Putamen (tissue), 1 donor: Measurements from ENCODE around the gene SYT1.

ENCODE experiments used
- DNase-seq: peaks from one replicate; pipeline ENCODE4 v3.0.0-alpha.2; 2016; ENCODE audit warnings: low spot score

Gene SYT1

GRCh38 chr12:79223210-79223609, 358.6 kb downstream of the SYT1 start:
- no peak for DNase-seq

GRCh38 chr12:79223761-79224160, 359.2 kb downstream of the SYT1 start:
- DNase-seq, result no peak

GRCh38 chr12:79227091-79227490, 362.5 kb downstream of the SYT1 start:
- no peak for DNase-seq

- peak; percentile 50 for DNase-seq
Measured at GRCh38 chr12:79227646-79228045, 363.1 kb downstream of the SYT1 start.

GRCh38 chr12:79233341-79233781, 368.8 kb downstream of the SYT1 start:
- DNase-seq, result no peak

- no peak for DNase-seq
Measured at GRCh38 chr12:79236920-79237319, 372.3 kb downstream of the SYT1 start.

- DNase-seq, result no peak
Measured at GRCh38 chr12:79238246-79238645, 373.7 kb downstream of the SYT1 start.

- no peak for DNase-seq
Measured at GRCh38 chr12:79247494-79247893, 382.9 kb downstream of the SYT1 start.

- no peak for DNase-seq
Measured at GRCh38 chr12:79250186-79250585, 385.6 kb downstream of the SYT1 start.

GRCh38 chr12:79250960-79251755, 386.6 kb downstream of the SYT1 start:
- no peak for DNase-seq

- DNase-seq, result no peak
Measured at GRCh38 chr12:79252358-79253075, 387.9 kb downstream of the SYT1 start.

GRCh38 chr12:79255288-79255687, 390.7 kb downstream of the SYT1 start:
- no peak for DNase-seq

- DNase-seq, result no peak
Measured at GRCh38 chr12:79260923-79261322, 396.3 kb downstream of the SYT1 start.

GRCh38 chr12:79262938-79263337, 398.4 kb downstream of the SYT1 start:
- DNase-seq, result no peak

GRCh38 chr12:79266343-79267144, 402.0 kb downstream of the SYT1 start:
- peak; percentile 14 for DNase-seq

GRCh38 chr12:79267580-79267979, 403.0 kb downstream of the SYT1 start:
- DNase-seq, result no peak

- DNase-seq, result no peak
Measured at GRCh38 chr12:79274501-79275064, 410.0 kb downstream of the SYT1 start.

GRCh38 chr12:79275631-79276030, 411.1 kb downstream of the SYT1 start:
- DNase-seq, result no peak

GRCh38 chr12:79283364-79283763, 418.8 kb downstream of the SYT1 start:
- DNase-seq, result no peak

- no peak for DNase-seq
Measured at GRCh38 chr12:79288911-79289310, 424.3 kb downstream of the SYT1 start.

- DNase-seq, result no peak
Measured at GRCh38 chr12:79291711-79292110, 427.1 kb downstream of the SYT1 start.

- DNase-seq, result no peak
Measured at GRCh38 chr12:79294590-79294989, 430.0 kb downstream of the SYT1 start.
